CD4-positive, alpha-beta T cell treated with Interferon alpha-2 for 1 hour (primary cell): ENCODE results near the gene MGAT1.
"Not testable (repeated sequence)": the region's sequence is repeated elsewhere in the genome, so short reads cannot be mapped to it uniquely, and the experiment has no call there.

Experiments
- DNase-seq, 2 donors: peaks; one replicate each; pipeline ENCODE4 v3.0.0-alpha.2; 2020 to 2022

Gene MGAT1

DNA sequence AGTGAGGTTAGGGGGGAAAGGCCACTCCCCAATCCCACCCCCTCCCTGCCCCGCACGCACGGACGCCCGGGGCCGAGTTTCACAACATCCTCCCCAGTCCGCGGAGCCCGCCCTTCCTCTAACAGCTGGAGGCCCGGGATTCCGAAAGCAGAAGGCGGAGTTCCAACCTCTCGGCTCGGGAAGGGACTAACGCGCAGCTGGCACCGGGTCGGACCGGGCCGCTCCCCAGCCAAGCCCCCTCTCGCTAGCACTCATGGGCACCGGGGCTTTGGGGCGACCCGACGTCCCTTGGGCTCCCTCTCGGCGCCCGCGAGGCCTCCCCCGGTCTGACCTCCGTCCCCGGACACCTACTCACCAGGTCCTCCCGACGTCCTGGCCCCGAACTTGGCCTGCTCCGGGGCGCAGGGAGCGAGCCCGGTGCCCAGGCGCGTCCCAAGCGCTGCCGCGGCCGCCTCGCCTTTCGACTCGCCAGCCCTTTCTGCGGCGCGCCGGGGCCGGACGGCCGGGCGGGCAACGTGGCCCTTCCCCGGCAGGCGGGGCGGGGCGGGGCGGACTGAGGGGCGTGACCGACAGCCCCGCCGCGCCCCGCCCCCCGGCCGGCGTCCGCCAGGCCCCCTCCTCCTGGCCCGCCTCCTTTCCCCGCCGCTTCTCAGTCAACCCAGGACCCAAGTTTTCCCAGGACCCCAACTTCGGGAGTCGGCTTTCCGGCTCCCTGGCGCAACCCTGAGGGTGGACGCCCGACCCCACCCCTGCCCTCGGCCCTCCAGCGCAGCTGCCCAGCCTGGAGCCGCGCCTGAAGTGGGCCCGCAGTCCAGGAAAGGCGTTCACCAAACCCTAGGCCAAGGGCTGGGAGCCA, at the start of gene MGAT1:
Gene MGAT1, minus strand, starts transcription at position 482 of the 856 bp plus-strand sequence. CDS start 9,835 bp downstream, outside the sequence.
- DNase-seq = peak; percentile 59 to 78

GRCh38 chr5:180850434-180851078, 48.0 kb upstream of the MGAT1 start:
- no peak for DNase-seq

- no peak for DNase-seq
These were observed 47.2 kb upstream of the MGAT1 start for GRCh38 chr5:180849827-180850226.

GRCh38 chr5:180848878-180849277, 46.3 kb upstream of the MGAT1 start:
- DNase-seq = no peak

DNA sequence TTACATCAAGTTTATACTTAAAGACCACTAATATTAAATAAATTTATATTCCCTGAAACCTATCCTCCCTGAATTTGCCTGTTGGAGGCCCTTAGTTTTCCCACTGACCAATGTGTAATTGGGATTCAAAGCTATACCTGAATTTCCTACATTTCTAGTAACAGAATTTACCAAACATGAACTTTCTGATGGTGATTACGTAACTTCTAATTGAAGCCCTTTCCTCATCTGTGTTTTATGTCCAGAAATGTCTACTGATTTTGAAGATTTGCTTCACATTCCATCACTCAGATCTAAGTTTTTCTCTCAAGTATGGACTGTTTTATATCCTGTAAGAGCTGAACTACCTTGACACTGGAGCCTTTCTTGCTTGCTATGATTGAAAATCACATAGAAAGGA, 45.7 kb upstream of the MGAT1 start:
- DNase-seq = no peak

- DNase-seq = no peak
These were observed 44.4 kb upstream of the MGAT1 start for GRCh38 chr5:180847026-180847425.

DNA sequence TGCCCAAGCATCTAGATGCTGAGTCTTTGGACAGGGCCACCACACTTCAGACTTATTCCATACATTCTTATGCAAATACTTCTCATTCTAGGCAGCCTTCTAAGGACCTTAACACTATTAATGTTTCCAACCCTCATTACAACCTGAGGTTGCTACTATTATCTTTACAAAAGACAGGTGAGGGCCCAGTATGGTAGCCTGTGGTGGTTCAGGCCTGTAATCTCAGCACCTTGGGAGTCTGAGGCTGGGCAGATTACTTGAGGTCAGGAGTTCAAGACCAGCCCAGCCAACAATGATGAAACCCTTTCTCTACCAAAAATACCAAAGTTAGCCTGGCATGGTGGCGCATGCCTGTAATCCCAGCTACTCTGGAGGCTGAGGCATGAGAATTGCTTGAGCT, 42.3 kb upstream of the MGAT1 start:
- DNase-seq = no peak

DNA sequence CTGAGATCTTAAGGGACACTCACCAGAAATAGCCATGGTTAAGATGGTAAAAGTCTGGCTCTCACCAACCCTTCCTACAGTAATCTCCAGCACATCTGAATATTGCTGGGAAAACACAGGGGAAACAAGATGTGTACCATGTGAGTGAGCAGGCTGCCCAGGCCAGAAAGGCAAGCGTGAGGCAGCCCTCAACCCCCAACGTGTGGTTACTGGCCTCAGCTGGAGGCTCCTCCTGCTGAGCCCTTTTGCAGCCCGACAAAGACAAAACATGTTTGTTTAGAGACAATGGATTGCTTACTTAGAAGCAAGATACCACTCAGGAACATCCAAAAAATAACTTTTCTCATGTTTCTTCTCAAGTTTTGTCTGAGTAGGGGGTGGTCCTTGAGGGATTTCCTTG, 41.8 kb upstream of the MGAT1 start:
- no peak for DNase-seq

DNA sequence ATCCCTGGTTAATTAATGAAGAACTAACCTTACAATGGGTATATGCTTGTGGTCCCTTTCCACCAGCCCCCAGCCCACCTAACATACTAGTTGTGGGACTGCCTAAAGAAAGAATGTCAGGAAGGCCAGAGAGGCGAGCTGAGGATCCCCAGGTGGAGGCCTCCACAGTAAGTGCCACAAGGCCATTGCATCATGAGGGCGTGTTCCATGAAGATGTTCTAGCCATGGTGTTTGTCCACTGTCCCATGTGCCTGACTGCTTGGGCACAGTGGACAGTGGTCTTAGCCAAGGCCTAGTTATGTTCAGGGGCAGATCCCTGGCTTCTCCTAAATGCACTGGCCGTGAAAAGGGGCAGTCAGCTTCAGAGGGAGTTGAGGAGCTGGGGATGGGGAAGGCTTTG, 37.3 kb upstream of the MGAT1 start:
- DNase-seq = no peak

DNA sequence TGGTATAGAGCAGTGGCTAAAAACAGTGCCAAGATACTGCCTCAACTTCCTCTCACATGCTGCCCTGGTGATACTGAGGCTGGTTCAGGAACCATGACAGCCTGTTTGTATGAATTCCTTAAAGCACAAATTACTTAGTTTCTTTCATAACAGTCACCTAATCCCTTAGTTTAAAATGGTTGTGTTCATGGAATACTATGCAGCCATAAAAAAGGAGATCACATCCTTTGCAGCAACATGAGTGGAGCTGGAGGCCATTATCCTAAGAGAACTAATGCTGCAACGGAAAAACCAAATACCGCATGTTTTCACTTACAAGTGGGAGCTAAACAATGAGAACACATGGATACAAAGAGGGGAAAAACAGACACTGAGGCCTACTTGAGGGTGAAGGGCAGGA, 36.6 kb upstream of the MGAT1 start:
- DNase-seq = no peak

GRCh38 chr5:180837478-180837877, 34.9 kb upstream of the MGAT1 start:
- DNase-seq = no peak

GRCh38 chr5:180832638-180833068, 30.0 kb upstream of the MGAT1 start:
- peak; percentile 31 to 50 for DNase-seq

GRCh38 chr5:180831139-180832093, 28.8 kb upstream of the MGAT1 start:
- DNase-seq = peak; percentile 75 to 78

GRCh38 chr5:180830253-180831138, 27.9 kb upstream of the MGAT1 start:
- DNase-seq = peak; percentile 73 to 78

DNA sequence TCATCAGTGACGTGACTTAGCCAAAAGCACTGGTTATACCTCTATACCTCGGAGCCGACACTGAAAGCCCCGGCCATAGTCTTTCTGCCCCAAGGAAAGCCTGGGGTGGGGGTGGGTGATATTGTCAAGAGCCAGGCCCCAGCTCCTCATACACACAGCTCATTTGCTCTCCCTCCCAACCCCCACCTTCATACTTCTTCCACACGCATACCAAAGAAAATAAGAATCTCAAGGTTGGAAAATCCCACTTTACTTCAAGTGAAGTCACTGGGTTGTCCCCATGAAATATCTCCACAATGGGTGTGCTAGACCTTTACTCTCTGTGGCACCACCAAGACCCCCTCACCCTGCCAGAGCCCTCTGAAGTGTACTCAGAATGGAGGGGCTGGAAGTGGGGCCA, 27.1 kb upstream of the MGAT1 start:
- no peak for DNase-seq

DNA sequence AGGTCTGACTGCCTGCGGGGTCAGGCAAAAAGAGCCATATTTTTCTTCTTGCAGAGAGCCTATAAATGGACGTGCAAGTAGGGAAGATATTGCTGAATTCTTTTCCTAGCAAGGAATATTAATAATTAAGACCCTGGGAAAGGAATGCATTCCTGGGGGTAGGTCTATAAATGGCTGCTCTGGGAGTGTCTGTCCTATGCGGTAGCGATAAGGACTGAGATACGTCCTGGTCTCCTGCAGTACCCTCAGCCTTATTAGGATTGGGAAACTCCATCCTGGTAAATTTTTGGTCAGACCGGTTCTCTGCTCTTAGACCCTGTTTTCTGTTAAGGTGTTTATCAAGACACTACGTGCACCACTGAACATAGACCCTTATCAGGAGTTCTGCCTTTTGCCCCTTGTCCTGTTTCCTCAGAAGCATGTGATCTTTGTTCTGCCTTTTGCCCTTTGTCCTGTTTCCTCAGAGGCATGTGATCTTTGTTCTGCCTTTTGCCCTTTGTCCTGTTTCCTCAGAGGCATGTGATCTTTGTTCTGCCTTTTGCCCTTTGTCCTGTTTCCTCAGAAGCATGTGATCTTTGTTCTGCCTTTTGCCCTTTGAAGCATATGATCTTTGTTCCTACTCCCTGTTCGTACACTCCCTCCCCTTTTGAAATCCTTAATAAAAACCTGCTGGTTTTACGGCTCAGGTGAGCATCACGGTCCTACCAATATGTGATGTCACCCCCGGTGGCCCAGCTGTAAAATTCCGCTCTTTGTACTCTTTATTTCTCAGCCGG, 26.3 kb upstream of the MGAT1 start:
- DNase-seq = peak in 1 of 2 donors; percentile 42

DNA sequence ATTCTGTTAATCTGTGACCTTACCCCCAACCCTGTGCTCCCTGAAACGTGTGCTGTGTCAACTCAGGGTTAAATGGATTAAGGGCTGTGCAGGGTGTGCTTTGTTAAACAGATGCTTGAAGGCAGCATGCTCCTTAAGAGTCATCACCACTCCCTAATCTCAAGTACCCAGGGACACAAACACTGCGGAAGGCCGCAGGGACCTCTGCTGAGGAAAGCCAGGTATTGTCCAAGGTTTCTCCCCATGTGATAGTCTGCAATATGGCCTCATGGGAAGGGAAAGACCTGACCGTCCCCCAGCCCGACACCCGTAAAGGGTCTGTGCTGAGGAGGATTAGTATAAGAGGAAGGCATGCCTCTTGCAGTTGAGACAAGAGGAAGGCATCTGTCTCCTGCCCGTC, 24.8 kb upstream of the MGAT1 start:
- DNase-seq = not testable (repeated sequence)

DNA sequence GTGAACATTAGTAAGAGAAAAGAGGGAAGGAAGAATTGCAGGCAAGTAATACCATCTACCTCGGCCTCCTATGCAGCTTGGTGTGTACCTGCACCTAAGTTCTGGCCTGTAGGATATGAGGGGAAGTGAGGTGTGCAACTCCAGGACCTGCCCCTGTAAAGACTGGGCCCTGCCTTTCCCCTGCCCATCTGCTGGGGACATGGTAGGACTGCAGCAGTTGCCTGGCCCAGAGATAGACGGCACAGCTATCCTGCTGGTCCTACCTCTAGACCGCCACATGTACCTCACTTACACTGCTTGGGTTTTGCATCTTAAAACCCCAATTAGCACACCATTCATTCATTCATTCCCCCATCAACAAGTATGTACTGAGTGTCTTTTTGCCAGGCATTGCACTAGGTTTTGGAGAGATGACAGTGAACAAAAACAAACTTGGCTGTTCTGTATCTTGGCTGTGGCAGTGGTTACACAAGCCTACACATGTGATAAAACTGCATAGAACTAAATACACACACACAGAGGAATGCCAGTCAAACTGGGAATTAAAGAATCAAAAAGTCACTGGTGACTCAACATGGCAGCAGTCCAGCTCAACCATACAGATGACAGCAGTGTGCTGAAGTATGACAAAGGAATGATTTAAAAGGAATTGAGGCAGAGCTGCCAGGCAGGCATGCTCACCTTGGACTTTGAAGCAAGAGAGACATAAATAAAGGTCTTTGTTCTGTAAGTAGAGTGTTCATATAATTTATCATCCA, 23.3 kb upstream of the MGAT1 start:
- no peak for DNase-seq

- DNase-seq = no peak
These were observed 22.2 kb upstream of the MGAT1 start for GRCh38 chr5:180824630-180825476.
